Vagina (tissue), 2 donors: ENCODE results near the gene VILL. TPM values are rescaled to one million over a fixed set of nuclear protein-coding genes. Genes with fewer than 3 reads are reported as not detected.
A peak's percentile ranks its signal among the peaks of the same experiment; 100 is the strongest.

ENCODE experiments used
- DNase-seq, 2 donors: peaks; one replicate each; pipeline ENCODE4 v3.0.0-alpha.2; 2017; ENCODE audit errors: extremely low spot score in 2 of 2
- H3K27ac ChIP-seq: fragments of 200-600 bp; sonication (generic); one replicate; pipeline ENCODE4 v1.5.1; 2019
- H3K27me3 ChIP-seq: fragments of 200-600 bp; sonication (generic); one replicate; pipeline ENCODE4 v1.5.1; 2019
- H3K36me3 ChIP-seq, 2 donors: fragments of 200-600 bp; sonication (generic); one replicate each; pipeline ENCODE4 v1.5.1; 2017 to 2019
- H3K4me1 ChIP-seq: fragments of 200-600 bp; sonication (generic); one replicate; pipeline ENCODE4 v1.5.1; 2019
- H3K4me3 ChIP-seq, 2 donors: fragments of 200-600 bp; sonication (generic); 1 replicate in 1 of 2; 2 replicates in 1 of 2; pipeline ENCODE4 v1.5.1; 2016 to 2019
- H3K9me3 ChIP-seq: fragments of 200-600 bp; sonication (generic); one replicate; pipeline ENCODE4 v1.5.1; 2019
- POLR2A ChIP-seq, 2 donors: fragments of 450-650 bp; IDR thresholded peaks; one replicate each; pipeline ENCODE4 v1.6.1; 2017; ENCODE audit warnings: antibody characterized with exemption in 2 of 2, mild to moderate bottlenecking in 2 of 2, moderate library complexity in 2 of 2
- POLR2AphosphoS5 ChIP-seq, 2 donors: sonication (generic); formaldehyde crosslinking; IDR thresholded peaks; one replicate each; pipeline ENCODE4 v1.9.0; 2017; ENCODE audit warnings: antibody characterized with exemption in 2 of 2, mild to moderate bottlenecking in 2 of 2, low read depth in 1 of 2; ENCODE audit not compliant: insufficient read depth in 1 of 2
- intact Hi-C: fragments of 100-400 bp; cut with DNase I; formaldehyde crosslinking; loops from one replicate; pipeline ENCODE4 v1.15.1; 2023
- total RNA-seq: library from RNA; depleted of rRNA; stranded (reverse); fragments of >200 nt; gene quantifications from one replicate; pipeline ENCODE4 v1.2.3, GENCODE V29; 2016
- TF ChIP-seq, protein P1 (sequence below), 3 experiments: fragments of 450-650 bp in 2 of 3; fragments of 200-600 bp in 1 of 3; sonication (generic) in 1 of 3; IDR thresholded peaks; one replicate each; pipeline ENCODE4 v1.5.1; 2017 to 2019; ENCODE audit warnings: antibody characterized with exemption in 3 of 3, mild to moderate bottlenecking in 2 of 3, moderate library complexity in 2 of 3

VILL gene
- total RNA-seq, 1 donor from 2014 or later: 7.9 TPM

DNA sequence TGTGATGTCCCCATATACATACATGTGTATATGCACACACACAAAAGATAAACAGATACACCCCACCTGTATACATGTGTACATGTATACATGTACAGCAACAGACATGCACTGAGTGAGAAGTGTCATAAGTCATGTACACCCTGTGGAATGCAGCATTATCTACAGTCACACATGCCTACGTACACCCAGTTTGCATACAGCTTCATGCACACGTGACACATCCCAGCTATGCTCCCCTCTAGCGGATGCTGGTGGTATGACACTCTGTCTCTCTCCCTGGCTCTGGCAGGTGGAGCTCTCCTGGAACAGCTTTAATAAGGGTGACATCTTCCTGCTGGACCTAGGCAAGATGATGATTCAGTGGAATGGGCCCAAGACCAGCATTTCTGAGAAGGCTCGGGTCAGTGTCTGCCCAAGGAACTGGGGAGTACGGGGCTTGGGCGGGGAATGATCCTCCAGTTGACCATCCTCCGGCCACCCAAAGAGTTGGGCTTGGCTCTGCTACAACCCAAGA lies 6.3 kb downstream of the VILL start:
- Histone ChIP-seq H3K27ac (peak overlapping the region; percentile 92), H3K9me3 (no peaks in the 10 kb centered on the region), H3K4me1 (peaks cover 39% of the 10 kb centered on the region), H3K4me3 (no peak overlapping the region), H3K27me3 (no peaks in the 10 kb centered on the region), H3K36me3 (peaks cover 4 to 6% of the 10 kb centered on the region in 2 donors)
- intact Hi-C loops: no loop called here
- DNase-seq: no peak
- no peak for TF ChIP-seq POLR2A (IDR thresholded peaks at IDR 0.05)
- TF ChIP-seq POLR2AphosphoS5 (IDR thresholded peaks at IDR 0.05; ENCODE audit: insufficient read depth in 1 of 2, low read depth in 1 of 2): peak in 1 of 2 donors; percentile 66
- TF ChIP-seq, protein P1, sequence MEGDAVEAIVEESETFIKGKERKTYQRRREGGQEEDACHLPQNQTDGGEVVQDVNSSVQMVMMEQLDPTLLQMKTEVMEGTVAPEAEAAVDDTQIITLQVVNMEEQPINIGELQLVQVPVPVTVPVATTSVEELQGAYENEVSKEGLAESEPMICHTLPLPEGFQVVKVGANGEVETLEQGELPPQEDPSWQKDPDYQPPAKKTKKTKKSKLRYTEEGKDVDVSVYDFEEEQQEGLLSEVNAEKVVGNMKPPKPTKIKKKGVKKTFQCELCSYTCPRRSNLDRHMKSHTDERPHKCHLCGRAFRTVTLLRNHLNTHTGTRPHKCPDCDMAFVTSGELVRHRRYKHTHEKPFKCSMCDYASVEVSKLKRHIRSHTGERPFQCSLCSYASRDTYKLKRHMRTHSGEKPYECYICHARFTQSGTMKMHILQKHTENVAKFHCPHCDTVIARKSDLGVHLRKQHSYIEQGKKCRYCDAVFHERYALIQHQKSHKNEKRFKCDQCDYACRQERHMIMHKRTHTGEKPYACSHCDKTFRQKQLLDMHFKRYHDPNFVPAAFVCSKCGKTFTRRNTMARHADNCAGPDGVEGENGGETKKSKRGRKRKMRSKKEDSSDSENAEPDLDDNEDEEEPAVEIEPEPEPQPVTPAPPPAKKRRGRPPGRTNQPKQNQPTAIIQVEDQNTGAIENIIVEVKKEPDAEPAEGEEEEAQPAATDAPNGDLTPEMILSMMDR (IDR thresholded peaks at IDR 0.05): peak; percentile 74 to 87 (median 86)

DNA sequence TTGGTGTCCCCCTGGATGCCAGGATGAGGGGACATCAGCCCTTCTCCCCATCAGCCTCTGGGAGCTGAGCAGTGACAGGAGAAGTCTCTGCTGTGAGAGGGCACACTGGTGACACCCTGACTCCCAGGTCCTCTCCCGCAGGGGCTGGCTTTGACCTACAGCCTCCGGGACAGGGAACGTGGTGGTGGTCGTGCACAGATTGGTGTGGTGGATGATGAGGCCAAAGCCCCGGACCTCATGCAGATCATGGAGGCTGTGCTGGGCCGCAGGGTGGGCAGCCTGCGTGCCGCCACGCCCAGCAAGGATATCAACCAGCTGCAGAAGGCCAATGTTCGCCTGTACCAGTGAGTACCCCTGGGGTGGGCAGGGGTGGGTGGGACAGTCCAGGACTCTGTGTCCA lies 6.8 kb downstream of the VILL start:
- peaks cover 4 to 9% of the 10 kb centered on the region in 2 donors for H3K36me3 ChIP-seq
- no peak for DNase-seq
- H3K4me1 ChIP-seq: peaks cover 39% of the 10 kb centered on the region
- H3K4me3 ChIP-seq: no peak overlapping the region
- TF ChIP-seq POLR2AphosphoS5 (IDR thresholded peaks at IDR 0.05; ENCODE audit: insufficient read depth in 1 of 2, low read depth in 1 of 2) (no peak), POLR2A (IDR thresholded peaks at IDR 0.05) (no peak)
- TF ChIP-seq, protein P1 (IDR thresholded peaks at IDR 0.05): no peak
- H3K9me3 ChIP-seq: no peaks in the 10 kb centered on the region
- no peaks in the 10 kb centered on the region for H3K27me3 ChIP-seq
- intact Hi-C loops: no loop called here
- H3K27ac ChIP-seq: peak overlapping the region; percentile 92

DNA sequence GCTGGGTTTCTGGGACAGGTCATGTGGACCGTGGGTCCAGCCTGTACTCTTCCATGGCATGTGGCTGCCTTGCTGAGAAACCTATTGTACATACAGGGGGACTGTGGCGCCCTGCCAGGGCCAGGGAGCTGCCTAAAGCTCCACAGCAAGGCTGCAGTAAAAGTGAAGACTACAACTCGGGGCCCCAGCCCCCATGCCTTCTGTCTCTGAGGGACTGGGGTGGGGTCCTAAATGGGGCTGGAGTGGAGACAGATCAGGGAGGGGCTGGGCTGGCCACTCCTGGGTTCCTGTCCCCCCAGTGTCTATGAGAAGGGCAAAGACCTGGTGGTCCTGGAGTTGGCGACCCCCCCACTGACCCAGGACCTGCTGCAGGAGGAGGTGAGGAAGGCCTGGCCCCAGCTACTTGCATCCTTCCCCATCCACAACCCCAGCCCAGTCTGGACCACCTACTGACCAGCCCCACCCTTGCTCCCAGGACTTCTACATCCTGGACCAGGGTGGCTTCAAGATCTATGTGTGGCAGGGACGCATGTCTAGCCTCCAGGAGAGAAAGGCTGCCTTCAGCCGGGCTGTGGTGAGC lies 7.3 kb downstream of the VILL start:
- Histone ChIP-seq H3K27me3 (no peaks in the 10 kb centered on the region), H3K27ac (peak overlapping the region; percentile 92), H3K4me3 (peak overlapping the region; percentile 47 to 65), H3K9me3 (no peaks in the 10 kb centered on the region), H3K36me3 (peaks cover 4 to 9% of the 10 kb centered on the region in 2 donors), H3K4me1 (peaks cover 37% of the 10 kb centered on the region)
- TF ChIP-seq POLR2A (IDR thresholded peaks at IDR 0.05) (no peak), POLR2AphosphoS5 (IDR thresholded peaks at IDR 0.05; ENCODE audit: insufficient read depth in 1 of 2, low read depth in 1 of 2) (no peak)
- TF ChIP-seq, protein P1 (IDR thresholded peaks at IDR 0.05): no peak
- no peak for DNase-seq
- intact Hi-C loops: no loop called here

DNA sequence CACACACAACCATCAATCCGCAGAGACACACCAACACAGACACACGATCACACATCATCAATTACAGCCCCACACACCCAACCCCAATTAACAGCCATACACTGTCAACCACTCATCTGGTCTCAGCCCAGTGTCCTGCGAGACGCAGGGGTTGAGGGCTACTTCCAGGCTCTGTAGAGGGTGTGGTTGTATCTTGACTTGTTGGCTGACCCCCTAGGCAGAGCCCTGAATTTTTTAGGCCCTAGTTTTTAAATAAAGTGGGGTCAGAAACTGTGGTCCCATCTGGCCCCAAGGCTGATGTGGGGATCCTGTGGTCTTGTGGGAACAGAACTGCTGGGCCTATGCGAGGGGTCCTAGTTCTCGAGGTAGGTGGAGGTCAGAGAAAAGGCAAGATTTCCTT lies 9.2 kb downstream of the VILL start:
- no peak overlapping the region for H3K27ac ChIP-seq
- TF ChIP-seq POLR2A (IDR thresholded peaks at IDR 0.05) (no peak), POLR2AphosphoS5 (IDR thresholded peaks at IDR 0.05; ENCODE audit: insufficient read depth in 1 of 2, low read depth in 1 of 2) (no peak)
- TF ChIP-seq, protein P1 (IDR thresholded peaks at IDR 0.05): no peak
- peaks cover 41% of the 10 kb centered on the region for H3K4me1 ChIP-seq
- DNase-seq: no peak
- peaks cover 4 to 9% of the 10 kb centered on the region in 2 donors for H3K36me3 ChIP-seq
- intact Hi-C loops: loop anchor here (10.0 kb wide), 1 partner anchor 145 kb away; no protein-coding TSS in a partner anchor
- H3K27me3 ChIP-seq: no peaks in the 10 kb centered on the region
- H3K9me3 ChIP-seq: no peaks in the 10 kb centered on the region
- no peak overlapping the region for H3K4me3 ChIP-seq
